HepG2 (cell line): ENCODE measurements around the gene ASB4. TPM values are rescaled to one million over a fixed set of nuclear protein-coding genes. Genes with fewer than 3 reads are reported as not detected.

Experiments used
- CBFB ChIP-seq: sonication (generic); formaldehyde crosslinking; IDR thresholded peaks from 2 replicates; pipeline ENCODE4 v1.4.0; 2020; ENCODE audit warnings: missing genetic modification reagents
- CEBPG ChIP-seq: IDR thresholded peaks from 2 replicates; pipeline ENCODE4 v1.6.1; 2016
- DMAP1 ChIP-seq: IDR thresholded peaks from 2 replicates; pipeline ENCODE4 v1.6.1; 2016
- DRAP1 ChIP-seq: IDR thresholded peaks from 2 replicates; pipeline ENCODE4 v1.6.1; 2016; ENCODE audit warnings: missing genetic modification reagents, missing compliant biosample characterization
- FOXK2 ChIP-seq: fragments of 450-650 bp; IDR thresholded peaks from 2 replicates; pipeline ENCODE4 v1.6.1; 2016
- FOXP1 ChIP-seq, 2 experiments: fragments of 450-650 bp in 1 of 2; IDR thresholded peaks; 2 replicates each; pipeline ENCODE4 v1.6.1; 2017 to 2018; ENCODE audit warnings: antibody characterized with exemption in 1 of 2
- GATAD2A ChIP-seq: IDR thresholded peaks from 2 replicates; pipeline ENCODE4 v1.6.1; 2016
- JARID2 ChIP-seq: sonication (generic); formaldehyde crosslinking; IDR thresholded peaks from 2 replicates; pipeline ENCODE4 v1.8.1; 2023; ENCODE audit warnings: missing genetic modification reagents, inconsistent platforms; ENCODE audit not compliant: insufficient replicate concordance
- KAT8 ChIP-seq: IDR thresholded peaks from 2 replicates; pipeline ENCODE4 v1.6.1; 2016; ENCODE audit warnings: missing genetic modification reagents, missing compliant biosample characterization
- MXD4 ChIP-seq: IDR thresholded peaks from 2 replicates; pipeline ENCODE4 v1.6.1; 2016; ENCODE audit warnings: mild to moderate bottlenecking, missing biosample characterization, missing genetic modification reagents
- NCOA2 ChIP-seq: sonication (generic); formaldehyde crosslinking; IDR thresholded peaks from 2 replicates; pipeline ENCODE4 v1.8.0; 2022; ENCODE audit warnings: inconsistent platforms
- POLR2A ChIP-seq, 2 experiments: IDR thresholded peaks; 2 replicates each; pipeline ENCODE4 v1.6.1; 2011; ENCODE audit warnings: low read depth in 2 of 2, low read length in 2 of 2, mild to moderate bottlenecking in 1 of 2, moderate library complexity in 1 of 2; ENCODE audit not compliant: insufficient read depth in 1 of 2
- RARA ChIP-seq: IDR thresholded peaks from 2 replicates; pipeline ENCODE4 v1.6.1; 2016; ENCODE audit warnings: missing genetic modification reagents, missing compliant biosample characterization
- REXO4 ChIP-seq: sonication (generic); formaldehyde crosslinking; IDR thresholded peaks from 2 replicates; pipeline ENCODE4 v1.8.0; 2022; ENCODE audit warnings: missing genetic modification reagents, mild to moderate bottlenecking, borderline replicate concordance
- RXRB ChIP-seq: IDR thresholded peaks from 2 replicates; pipeline ENCODE4 v1.6.1; 2016; ENCODE audit warnings: borderline replicate concordance, missing genetic modification reagents, missing compliant biosample characterization
- SOX13 ChIP-seq, 3 experiments: fragments of 450-650 bp in 1 of 3; sonication (generic) in 1 of 3; formaldehyde crosslinking in 1 of 3; IDR thresholded peaks in 2 of 3; conservative IDR thresholded peaks in 1 of 3; 2 replicates each; pipeline versions ENCODE4 v1.5.0 to v1.6.1; 2016 to 2020; ENCODE audit warnings: antibody characterized with exemption in 1 of 3, mild to moderate bottlenecking in 1 of 3, missing compliant biosample characterization in 1 of 3, missing genetic modification reagents in 1 of 3, moderate library complexity in 1 of 3
- SOX5 ChIP-seq: IDR thresholded peaks from 2 replicates; pipeline ENCODE4 v1.6.1; 2016; ENCODE audit warnings: borderline replicate concordance
- ZNF292 ChIP-seq: sonication (generic); formaldehyde crosslinking; IDR thresholded peaks from 2 replicates; pipeline ENCODE4 v1.8.1; 2022; ENCODE audit warnings: mild to moderate bottlenecking, low read depth, missing genetic modification reagents, borderline replicate concordance
- ZNF331 ChIP-seq: sonication (generic); formaldehyde crosslinking; IDR thresholded peaks from 2 replicates; pipeline ENCODE4 v1.4.0; 2020; ENCODE audit warnings: missing genetic modification reagents
- ZNF337 ChIP-seq: sonication (generic); formaldehyde crosslinking; IDR thresholded peaks from 2 replicates; pipeline ENCODE4 v1.5.1; 2020; ENCODE audit warnings: missing genetic modification reagents, low read depth, mild to moderate bottlenecking, borderline replicate concordance
- ZNF382 ChIP-seq: sonication (generic); formaldehyde crosslinking; IDR thresholded peaks from 2 replicates; pipeline ENCODE4 v1.5.0; 2020; ENCODE audit warnings: missing genetic modification reagents, mild to moderate bottlenecking, borderline replicate concordance
- ZNF383 ChIP-seq: sonication (generic); formaldehyde crosslinking; IDR thresholded peaks from 2 replicates; pipeline ENCODE4 v1.4.0; 2020; ENCODE audit warnings: missing genetic modification reagents, mild to moderate bottlenecking, borderline replicate concordance
- ZNF468 ChIP-seq: sonication (generic); formaldehyde crosslinking; IDR thresholded peaks from 2 replicates; pipeline ENCODE4 v1.8.0; 2022; ENCODE audit warnings: mild to moderate bottlenecking, moderate library complexity, missing genetic modification reagents
- ZNF484 ChIP-seq: sonication (generic); formaldehyde crosslinking; IDR thresholded peaks from 2 replicates; pipeline ENCODE4 v1.5.1; 2020; ENCODE audit warnings: mild to moderate bottlenecking, low read depth, missing genetic modification reagents, borderline replicate concordance
- ZNF747 ChIP-seq: sonication (generic); formaldehyde crosslinking; IDR thresholded peaks from 2 replicates; pipeline ENCODE4 v1.8.1; 2023; ENCODE audit warnings: missing genetic modification reagents, mild to moderate bottlenecking, borderline replicate concordance
- ZNF782 ChIP-seq: sonication (generic); formaldehyde crosslinking; IDR thresholded peaks from 2 replicates; pipeline ENCODE4 v1.4.0; 2020; ENCODE audit warnings: missing genetic modification reagents, mild to moderate bottlenecking, borderline replicate concordance
- polyA plus RNA-seq, 8 experiments: library from polyadenylated mRNA; depleted of rRNA in 3 of 8; stranded (reverse) in 7 of 8; unstranded in 1 of 8; fragments of >200 nt; fragmentation: Illumina TruSeq in 4 of 8; extraction: Trizol in 4 of 8; gene quantifications; 2 replicates each; pipeline versions ENCODE4 v1.2.1 to v1.2.3, GENCODE V29; 2011 to 2016; ENCODE audit warnings: low read depth in 4 of 8, missing spikeins in 1 of 8, mixed read lengths in 1 of 8; ENCODE audit not compliant: insufficient read depth in 1 of 8
- total RNA-seq, 5 experiments: library from RNA; depleted of rRNA; stranded (reverse); fragments of >200 nt; fragmentation: Illumina TruSeq; extraction: Trizol; gene quantifications; 2 replicates each; pipeline ENCODE4 v1.2.3, GENCODE V29; 2016; ENCODE audit warnings: low read depth in 1 of 5
- TF ChIP-seq, protein P1 (sequence below): sonication (generic); formaldehyde crosslinking; IDR thresholded peaks from 2 replicates; pipeline ENCODE4 v1.5.1; 2020; ENCODE audit warnings: missing genetic modification reagents, mild to moderate bottlenecking, borderline replicate concordance
- TF ChIP-seq, protein P2 (sequence below): IDR thresholded peaks from 2 replicates; pipeline ENCODE4 v1.6.1; 2018; ENCODE audit warnings: missing genetic modification reagents, mild to moderate bottlenecking, missing compliant biosample characterization

The ASB4 gene
- total and polyA plus RNA-seq, 2 of the 13 experiments (the other 11 are each of a cell fraction or from before 2014, with no cell fraction given): 1.1 to 4.0 TPM

DNA sequence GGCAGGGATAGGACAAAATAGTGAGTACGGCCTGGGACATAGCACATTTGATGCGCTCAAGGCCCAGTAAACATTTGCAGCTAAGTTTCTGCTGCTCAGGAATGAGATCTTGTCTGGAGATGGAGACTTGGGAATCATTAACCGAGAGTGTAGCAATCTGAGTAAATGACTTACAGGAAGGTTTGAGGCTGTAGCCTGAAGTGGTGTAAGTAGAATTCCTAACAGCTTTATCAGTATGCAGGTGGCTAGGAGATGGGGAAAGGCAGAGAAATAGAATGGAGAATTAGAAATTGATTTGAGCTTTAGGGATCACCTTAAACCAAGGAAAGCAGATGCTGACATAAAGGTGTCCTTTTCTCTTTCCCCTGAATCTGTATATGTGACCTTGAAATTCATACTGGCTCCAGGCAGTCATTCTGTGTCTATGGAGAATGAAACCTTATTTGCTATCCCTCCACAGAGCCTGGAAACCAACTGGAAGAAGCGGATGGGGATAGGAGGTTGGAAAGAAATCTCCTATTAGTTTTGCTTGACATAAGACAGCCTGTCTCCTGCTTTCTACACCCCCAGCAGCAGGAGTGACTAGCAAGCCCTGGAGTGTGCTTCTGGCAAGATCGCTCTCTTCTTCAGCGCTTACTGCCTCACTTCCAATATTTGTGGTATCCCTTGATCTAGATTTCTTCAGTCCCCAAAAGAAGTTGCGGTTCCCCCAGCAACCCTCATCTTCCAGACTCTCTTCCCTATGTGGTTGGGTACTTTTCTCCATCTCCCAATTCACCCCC is 44.5 kb upstream of the ASB4 start (continued):
- TF ChIP-seq KAT8 (CRISPR knock-in tag) (peak; percentile 15; the same call in 1 of the 2 replicates), JARID2 (peak; percentile 44), ZNF747 (CRISPR knock-in tag) (no peak), MXD4 (no peak), ZNF383 (CRISPR knock-in tag) (no peak), RXRB (CRISPR knock-in tag) (peak; percentile 68; the same call in 1 of the 2 replicates), ZNF292 (CRISPR knock-in tag) (peak; percentile 54; the same call in 1 of the 2 replicates), ZNF484 (no peak), REXO4 (CRISPR knock-in tag) (no peak), CEBPG (CRISPR knock-in tag) (peak; percentile 93), DMAP1 (no peak), RARA (CRISPR knock-in tag) (peak; percentile 72), FOXP1 (IDR thresholded peaks at IDR 0.05) (no peak), FOXP1 (CRISPR knock-in tag; IDR thresholded peaks at IDR 0.05) (peak; percentile 69), POLR2A (IDR thresholded peaks at IDR 0.05; ENCODE audit: insufficient read depth in 1 of 2, low read depth in 2 of 2, low read length in 2 of 2) (peak; percentile 53 to 57; a peak in 3 of 4 replicates), DRAP1 (CRISPR knock-in tag) (peak; percentile 51), ZNF331 (CRISPR knock-in tag) (peak; percentile 89), ZNF468 (CRISPR knock-in tag) (no peak), ZNF337 (no peak), FOXK2 (no peak), NCOA2 (CRISPR knock-in tag) (peak; percentile 79), ZNF382 (CRISPR knock-in tag) (no peak), SOX13 (IDR thresholded peaks at IDR 0.05) (no peak), SOX13 (CRISPR knock-in tag; conservative IDR thresholded peaks at IDR 0.05 in 1 of 2, IDR thresholded peaks at IDR 0.05 in 1 of 2) (peak in 1 of 2 experiments; percentile 82; a peak in 2 of 4 replicates), SOX5 (0 out of 2 replicates have a peak, but pooled peaks have one; percentile 22), ZNF782 (CRISPR knock-in tag) (no peak), CBFB (CRISPR knock-in tag) (no peak), GATAD2A (CRISPR knock-in tag) (peak; percentile 84)
- TF ChIP-seq, protein P1, sequence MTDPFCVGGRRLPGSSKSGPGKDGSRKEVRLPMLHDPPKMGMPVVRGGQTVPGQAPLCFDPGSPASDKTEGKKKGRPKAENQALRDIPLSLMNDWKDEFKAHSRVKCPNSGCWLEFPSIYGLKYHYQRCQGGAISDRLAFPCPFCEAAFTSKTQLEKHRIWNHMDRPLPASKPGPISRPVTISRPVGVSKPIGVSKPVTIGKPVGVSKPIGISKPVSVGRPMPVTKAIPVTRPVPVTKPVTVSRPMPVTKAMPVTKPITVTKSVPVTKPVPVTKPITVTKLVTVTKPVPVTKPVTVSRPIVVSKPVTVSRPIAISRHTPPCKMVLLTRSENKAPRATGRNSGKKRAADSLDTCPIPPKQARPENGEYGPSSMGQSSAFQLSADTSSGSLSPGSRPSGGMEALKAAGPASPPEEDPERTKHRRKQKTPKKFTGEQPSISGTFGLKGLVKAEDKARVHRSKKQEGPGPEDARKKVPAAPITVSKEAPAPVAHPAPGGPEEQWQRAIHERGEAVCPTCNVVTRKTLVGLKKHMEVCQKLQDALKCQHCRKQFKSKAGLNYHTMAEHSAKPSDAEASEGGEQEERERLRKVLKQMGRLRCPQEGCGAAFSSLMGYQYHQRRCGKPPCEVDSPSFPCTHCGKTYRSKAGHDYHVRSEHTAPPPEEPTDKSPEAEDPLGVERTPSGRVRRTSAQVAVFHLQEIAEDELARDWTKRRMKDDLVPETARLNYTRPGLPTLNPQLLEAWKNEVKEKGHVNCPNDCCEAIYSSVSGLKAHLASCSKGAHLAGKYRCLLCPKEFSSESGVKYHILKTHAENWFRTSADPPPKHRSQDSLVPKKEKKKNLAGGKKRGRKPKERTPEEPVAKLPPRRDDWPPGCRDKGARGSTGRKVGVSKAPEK: 0 out of 2 replicates have a peak, but pooled peaks have one; percentile 35
- TF ChIP-seq, protein P2, sequence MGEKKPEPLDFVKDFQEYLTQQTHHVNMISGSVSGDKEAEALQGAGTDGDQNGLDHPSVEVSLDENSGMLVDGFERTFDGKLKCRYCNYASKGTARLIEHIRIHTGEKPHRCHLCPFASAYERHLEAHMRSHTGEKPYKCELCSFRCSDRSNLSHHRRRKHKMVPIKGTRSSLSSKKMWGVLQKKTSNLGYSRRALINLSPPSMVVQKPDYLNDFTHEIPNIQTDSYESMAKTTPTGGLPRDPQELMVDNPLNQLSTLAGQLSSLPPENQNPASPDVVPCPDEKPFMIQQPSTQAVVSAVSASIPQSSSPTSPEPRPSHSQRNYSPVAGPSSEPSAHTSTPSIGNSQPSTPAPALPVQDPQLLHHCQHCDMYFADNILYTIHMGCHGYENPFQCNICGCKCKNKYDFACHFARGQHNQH (CRISPR knock-in tag): 0 out of 2 replicates have a peak, but pooled peaks have one; percentile 0
